ENCODE data around the gene SHBG. TPM values are rescaled to one million over a fixed set of nuclear protein-coding genes. Genes with fewer than 3 reads are reported as not detected.

Gene SHBG
- total and polyA plus RNA-seq, 2 of the 4 experiments (the other 2 are of a cell fraction) = 0.36 to 0.38 TPM

GRCh38 chr17:7673239-7673638 lies 43.3 kb downstream of the SHBG start:
- H2AK5ac ChIP-seq (ENCODE audit: low read depth, low read length) = no peak overlapping the region
- H3K9me1 ChIP-seq (ENCODE audit: insufficient read depth, low read length) = no peaks in the 10 kb centered on the region; the same call in 1 of the 2 replicates
- peaks cover 55% of the 10 kb centered on the region for H3K36me3 ChIP-seq (ENCODE audit: control insufficient read depth, insufficient read depth, low read length)
- H2BK20ac ChIP-seq (ENCODE audit: low read depth, low read length) = no peak overlapping the region
- no peak overlapping the region for H4K8ac ChIP-seq (ENCODE audit: low read depth in 2 of 2, low read length in 2 of 2)
- H3K27ac ChIP-seq (ENCODE audit: insufficient read depth, low read length) = no peak overlapping the region
- H3K23ac ChIP-seq (ENCODE audit: low read depth, low read length) = no peak overlapping the region
- no peak overlapping the region for H3K4ac ChIP-seq (ENCODE audit: low read depth, low read length)
- H3K9me3 ChIP-seq (ENCODE audit: control insufficient read depth, insufficient read depth, low read length) = peaks cover 9% of the 10 kb centered on the region
- BruUV-seq (replicated peaks) = no TSS peak
- no peaks in the 10 kb centered on the region for H4K20me1 ChIP-seq (ENCODE audit: insufficient read depth, low read length)
- DNase-seq = no peak
- no peak for ATAC-seq (ENCODE audit: low read depth)
- H3K56ac ChIP-seq (ENCODE audit: extremely low read depth, insufficient read depth, low read length) = no peak overlapping the region
- H3K14ac ChIP-seq (replicated peaks; ENCODE audit: low read depth, low read length) = no peak overlapping the region
- intact Hi-C loops (cut with micrococcal nuclease) = no loop called here
- in situ Hi-C loops (cut with MboI; ENCODE audit: low sequenced_read_pairs) = no loop called here
- H4K91ac ChIP-seq (ENCODE audit: insufficient read depth, low read depth, low read length) = no peak overlapping the region
- no peaks in the 10 kb centered on the region for H3K4me1 ChIP-seq (ENCODE audit: control insufficient read depth, insufficient read depth, low read length)
- H2AFZ ChIP-seq (replicated peaks; ENCODE audit: low read length, poor library complexity) = no peak overlapping the region
- dilution Hi-C loops (cut with HindIII; ENCODE audit: low sequenced_read_pairs, unreplicated experiment) = no loop called here
- no peaks in the 10 kb centered on the region for H3K27me3 ChIP-seq (ENCODE audit: control insufficient read depth, insufficient read depth, low read length)
- TF ChIP-seq MAFK (IDR thresholded peaks at IDR 0.05; ENCODE audit: low read depth, low read length) = no peak
- peak; percentile 38 for TF ChIP-seq CTCF (conservative IDR thresholded peaks at IDR 0.05; ENCODE audit: low read depth, low read length)
- peak; percentile 22; the same call in 1 of the 2 replicates for TF ChIP-seq RAD21 (IDR thresholded peaks at IDR 0.05; ENCODE audit: low read length)
- no peak overlapping the region for H2BK120ac ChIP-seq (ENCODE audit: low read depth, low read length)
- POLR2A ChIA-PET (ENCODE audit: unreplicated experiment) = no interaction called here
- no peak overlapping the region for H4K5ac ChIP-seq (ENCODE audit: low read depth, low read length)
- no peak overlapping the region for H3K4me3 ChIP-seq (ENCODE audit: insufficient read depth, low read depth, low read length)
- no peak overlapping the region for H3K4me2 ChIP-seq (ENCODE audit: low read depth, low read length)
- WGBS, 2 experiments (ENCODE audit: extremely low coverage in 2 of 2, insufficient read length in 1 of 2) = no CpG with 5 or more reads among the region's 2 CpGs
- H3K79me1 ChIP-seq (ENCODE audit: low read depth in 1 of 2, low read length in 2 of 2) = peaks cover 7 to 14% of the 10 kb centered on the region in 2 experiments; a peak in 3 of 4 replicates
- no peak overlapping the region for H2BK5ac ChIP-seq (ENCODE audit: low read depth, low read length, poor library complexity, severe bottlenecking)
- H2BK15ac ChIP-seq (ENCODE audit: low read depth, low read length) = no peak overlapping the region
- H3K18ac ChIP-seq (ENCODE audit: low read depth, low read length) = no peak overlapping the region
- CTCF ChIA-PET = interaction anchor here (0.6 to 1.8 kb wide), 3 partner anchors 15 to 345 kb away, joined by 3 to 4 read pairs (median 3); partner anchors contain the start of gene WRAP53
- no peak overlapping the region for H2AK9ac ChIP-seq (replicated peaks; ENCODE audit: low read depth, low read length, poor library complexity)
- no peak overlapping the region for H3K9ac ChIP-seq (ENCODE audit: low read depth, low read length)
